Thoracic aorta endothelial cell (primary cell): ENCODE measurements around the gene SNRNP35. TPM values are rescaled to one million over a fixed set of nuclear protein-coding genes. Genes with fewer than 3 reads are reported as not detected.

Experiments
- small RNA-seq: library from RNA; depleted of rRNA; stranded (forward); fragments of <200 nt; gene quantifications from one replicate; pipeline ENCODE3, GENCODE V24; 2012
- total RNA-seq: library from RNA; depleted of rRNA; stranded (reverse); fragments of >200 nt; gene quantifications from 2 replicates; pipeline ENCODE4 v1.2.3, GENCODE V29; 2012

The SNRNP35 gene, protein sequence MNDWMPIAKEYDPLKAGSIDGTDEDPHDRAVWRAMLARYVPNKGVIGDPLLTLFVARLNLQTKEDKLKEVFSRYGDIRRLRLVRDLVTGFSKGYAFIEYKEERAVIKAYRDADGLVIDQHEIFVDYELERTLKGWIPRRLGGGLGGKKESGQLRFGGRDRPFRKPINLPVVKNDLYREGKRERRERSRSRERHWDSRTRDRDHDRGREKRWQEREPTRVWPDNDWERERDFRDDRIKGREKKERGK
- total RNA-seq, result 12.4 and 15.6 TPM in 2 replicates

DNA sequence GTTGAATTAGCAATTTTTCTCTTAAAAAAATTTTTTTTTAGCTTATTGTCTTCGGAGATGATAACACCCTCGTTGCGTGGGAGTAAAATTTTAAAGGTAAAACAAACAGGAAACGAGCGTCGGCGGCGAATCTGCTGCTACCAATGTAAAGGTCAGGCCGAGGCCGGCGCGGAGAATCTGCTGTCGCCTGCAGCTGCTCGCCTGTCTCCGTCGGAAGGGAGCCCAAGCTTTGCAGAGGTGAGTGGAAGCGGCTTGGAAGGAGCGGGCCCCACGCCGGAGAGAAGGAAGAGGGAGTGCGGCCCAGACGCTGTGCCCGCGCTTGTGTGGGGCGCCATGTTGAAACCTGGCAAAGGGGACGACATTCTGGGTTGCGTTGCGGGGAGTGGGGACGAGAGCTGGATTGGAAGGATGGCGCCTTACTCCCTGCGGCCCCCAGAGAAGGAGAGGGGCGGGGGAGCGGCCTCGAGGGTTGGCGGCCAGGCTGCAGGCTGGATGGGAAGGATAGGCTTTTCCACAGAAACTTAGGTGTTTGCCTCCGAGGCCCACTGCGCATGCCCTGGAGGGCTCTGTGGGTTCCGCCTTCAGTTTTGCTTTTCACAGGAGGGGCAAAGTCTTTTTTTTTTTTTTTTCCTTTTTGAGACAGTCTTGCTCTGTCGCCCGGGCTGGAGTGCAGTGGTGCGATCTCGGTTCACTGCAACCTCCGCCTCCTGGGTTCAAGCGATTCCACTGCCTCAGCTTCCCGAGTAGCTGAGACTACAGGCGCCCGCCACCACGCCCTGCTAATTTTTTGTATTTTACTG is at the start of gene SNRNP35:
Gene SNRNP35 (plus strand): TSS at position 160 of the 800 bp plus-strand sequence. CDS start 7,402 bp downstream, outside the sequence.

DNA sequence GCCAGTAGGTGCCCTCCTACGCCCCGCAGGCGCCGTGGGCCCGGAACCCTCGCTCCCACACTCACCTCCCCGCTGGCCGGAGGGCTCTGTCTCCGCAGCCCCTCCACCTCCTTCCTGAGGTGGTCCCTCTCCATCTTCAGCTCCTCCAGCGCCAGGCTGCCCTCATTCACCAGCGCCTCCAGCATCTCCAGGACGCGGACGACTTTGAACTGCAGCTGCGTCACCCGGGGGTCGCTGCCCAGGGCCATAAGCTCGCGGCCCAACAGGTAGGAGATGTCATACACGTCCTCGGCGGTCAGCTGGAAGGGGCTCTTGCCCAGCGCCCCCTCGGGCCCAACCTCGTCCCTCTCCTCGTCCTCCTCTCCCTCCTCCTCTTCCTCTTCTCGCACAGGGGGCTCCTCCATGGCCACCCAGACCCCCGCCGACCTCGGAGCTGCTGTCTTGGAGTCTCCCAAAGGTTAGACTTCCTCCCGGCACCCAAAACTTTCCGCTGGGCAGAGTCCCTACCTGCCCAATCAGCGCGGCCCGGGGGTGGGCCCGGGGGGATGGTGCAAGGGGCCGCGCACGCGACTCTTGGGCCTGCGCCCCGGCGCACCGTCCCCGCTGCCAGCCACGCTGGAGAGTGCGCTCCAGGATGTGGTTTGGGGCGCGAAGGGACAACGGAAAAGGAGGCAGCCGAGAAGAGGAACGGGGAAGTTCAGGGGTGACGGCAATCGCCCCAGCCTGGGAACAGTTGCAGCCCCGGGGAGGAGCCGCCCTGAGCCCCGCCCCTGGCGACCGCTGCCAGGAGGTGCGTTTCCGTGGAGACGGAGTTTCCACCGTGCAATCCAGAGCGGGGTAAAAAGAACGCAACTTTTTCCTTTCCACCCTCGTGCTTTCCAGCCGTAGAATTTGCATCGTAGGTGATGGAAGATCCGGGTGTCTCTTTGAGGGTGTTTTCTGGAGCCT is 21.6 kb upstream of the SNRNP35 start, which contains the start of gene RILPL2:
Gene RILPL2 (minus strand): TSS at position 668 of the 948 bp plus-strand sequence. CDS start 264 bp downstream, at position 404.

Small RNA genes lying within 50 kb of the gene (small RNA-seq; reads per million reads assigned to genes)
- gene AC145423.2, result not detected

Other genes with a start within 250 kb of the SNRNP35 start
- 69.7 and 92.2 TPM in 2 replicates for gene MPHOSPH9, start 225.0 kb upstream of the SNRNP35 start, total RNA-seq
- gene MTRFR, start 224.7 kb upstream of the SNRNP35 start, total RNA-seq, result 7.6 and 11.5 TPM in 2 replicates
- 196 and 260 TPM in 2 replicates for gene CDK2AP1, start 186.3 kb upstream of the SNRNP35 start, total RNA-seq
- gene SBNO1, start 93.3 kb upstream of the SNRNP35 start, total RNA-seq, result 54.9 and 57.4 TPM in 2 replicates
- 74.1 and 79.8 TPM in 2 replicates for gene KMT5A, start 74.0 kb upstream of the SNRNP35 start, total RNA-seq
- gene RILPL2, start 21.5 kb upstream of the SNRNP35 start, total RNA-seq, result 5.0 and 5.1 TPM in 2 replicates
- 11.6 and 13.6 TPM in 2 replicates for gene RILPL1, start 75.6 kb downstream of the SNRNP35 start, total RNA-seq
- gene TMED2, start 126.4 kb downstream of the SNRNP35 start, total RNA-seq, result 432 and 439 TPM in 2 replicates
- gene DDX55, start 144.0 kb downstream of the SNRNP35 start, total RNA-seq, result 30.0 and 33.9 TPM in 2 replicates
- 44.9 and 55.7 TPM in 2 replicates for gene EIF2B1, start 175.5 kb downstream of the SNRNP35 start, total RNA-seq
- 56.9 and 84.6 TPM in 2 replicates for gene GTF2H3, start 175.7 kb downstream of the SNRNP35 start, total RNA-seq
- gene TCTN2, start 213.0 kb downstream of the SNRNP35 start, total RNA-seq, result 11.6 and 17.9 TPM in 2 replicates